ENCODE measurements around the gene PRKX.
"Not testable (repeated sequence)": the region's sequence is repeated elsewhere in the genome, so short reads cannot be mapped to it uniquely, and the experiment has no call there.

Gene PRKX

GRCh38 chrX:3664921-3665320 lies 48.5 kb downstream of the PRKX start:
- no peak for TF ChIP-seq SP1 (IDR thresholded peaks at IDR 0.05)
- no peak for TF ChIP-seq FOXK2 (IDR thresholded peaks at IDR 0.05)
- no peak for TF ChIP-seq HDGF (IDR thresholded peaks at IDR 0.05; ENCODE audit: borderline replicate concordance)
- TF ChIP-seq FOXA1 (IDR thresholded peaks at IDR 0.05) = no peak
- TF ChIP-seq LEF1 (IDR thresholded peaks at IDR 0.05; ENCODE audit: borderline replicate concordance) = no peak
- TF ChIP-seq, protein P1, sequence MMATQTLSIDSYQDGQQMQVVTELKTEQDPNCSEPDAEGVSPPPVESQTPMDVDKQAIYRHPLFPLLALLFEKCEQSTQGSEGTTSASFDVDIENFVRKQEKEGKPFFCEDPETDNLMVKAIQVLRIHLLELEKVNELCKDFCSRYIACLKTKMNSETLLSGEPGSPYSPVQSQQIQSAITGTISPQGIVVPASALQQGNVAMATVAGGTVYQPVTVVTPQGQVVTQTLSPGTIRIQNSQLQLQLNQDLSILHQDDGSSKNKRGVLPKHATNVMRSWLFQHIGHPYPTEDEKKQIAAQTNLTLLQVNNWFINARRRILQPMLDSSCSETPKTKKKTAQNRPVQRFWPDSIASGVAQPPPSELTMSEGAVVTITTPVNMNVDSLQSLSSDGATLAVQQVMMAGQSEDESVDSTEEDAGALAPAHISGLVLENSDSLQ (IDR thresholded peaks at IDR 0.05) = no peak
- TF ChIP-seq SUZ12 (IDR thresholded peaks at IDR 0.05) = no peak
- TF ChIP-seq ZNF384 (IDR thresholded peaks at IDR 0.05) = no peak
- no peak for TF ChIP-seq NFRKB (IDR thresholded peaks at IDR 0.05)
- no peak for TF ChIP-seq BHLHE40 (IDR thresholded peaks at IDR 0.05; ENCODE audit: borderline replicate concordance)
- TF ChIP-seq ARNT (IDR thresholded peaks at IDR 0.05) = no peak
- TF ChIP-seq L3MBTL2 (conservative IDR thresholded peaks at IDR 0.05) = no peak
- no peak for TF ChIP-seq CTBP1 (IDR thresholded peaks at IDR 0.05; ENCODE audit: borderline replicate concordance)
- no peak for TF ChIP-seq TARDBP (IDR thresholded peaks at IDR 0.05)
- TF ChIP-seq ELF4 (IDR thresholded peaks at IDR 0.05) = no peak
- ChIA-PET CTCF (no interaction called here), POLR2A (no interaction called here)
- no peak for DNase-seq (ENCODE audit: extremely low spot score)

DNA sequence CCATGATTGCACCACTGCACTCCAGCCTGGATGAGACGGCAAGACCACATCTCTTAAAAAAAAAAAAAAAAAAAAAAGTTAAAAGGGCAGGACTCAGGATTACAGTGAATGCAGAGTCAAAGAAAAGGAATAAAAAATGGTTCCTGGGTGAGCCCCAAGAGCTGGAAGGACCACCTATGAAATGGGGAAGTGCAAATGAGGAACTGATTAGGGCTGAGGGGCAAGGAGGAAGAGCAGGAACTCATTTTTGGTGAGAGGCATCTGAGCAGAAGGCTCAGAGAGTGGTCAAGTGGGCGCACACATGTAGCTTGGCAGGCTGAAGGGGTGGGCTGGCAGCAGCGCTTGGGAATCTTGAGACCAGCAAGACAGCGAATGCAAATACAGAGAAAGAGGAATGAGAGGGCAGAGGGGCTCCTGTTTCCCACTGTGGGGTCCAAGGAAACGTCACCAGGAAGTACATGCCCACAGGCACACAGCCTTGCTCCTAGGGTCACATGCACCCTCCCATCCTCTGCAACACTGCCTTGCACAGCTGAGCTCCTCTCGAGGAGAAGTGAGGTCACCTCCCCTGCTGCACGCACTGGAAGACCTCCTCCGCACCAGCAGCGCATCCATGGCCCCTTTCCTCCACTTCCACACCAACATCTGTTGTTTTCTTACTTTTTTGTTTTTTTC lies 49.7 kb downstream of the PRKX start:
- DNase-seq (ENCODE audit: extremely low spot score); POLR2A ChIA-PET; CTCF ChIA-PET: not testable (repeated sequence)

GRCh38 chrX:3659761-3660160 lies 53.7 kb downstream of the PRKX start:
- no peak for TF ChIP-seq L3MBTL2 (conservative IDR thresholded peaks at IDR 0.05)
- no peak for TF ChIP-seq LEF1 (IDR thresholded peaks at IDR 0.05; ENCODE audit: borderline replicate concordance)
- TF ChIP-seq FOXK2 (IDR thresholded peaks at IDR 0.05) = no peak
- no peak for TF ChIP-seq CTBP1 (IDR thresholded peaks at IDR 0.05; ENCODE audit: borderline replicate concordance)
- no peak for TF ChIP-seq NFRKB (IDR thresholded peaks at IDR 0.05)
- no peak for TF ChIP-seq SP1 (IDR thresholded peaks at IDR 0.05)
- POLR2A ChIA-PET = no interaction called here
- no peak for DNase-seq (ENCODE audit: extremely low spot score)
- CTCF ChIA-PET = no interaction called here

DNA sequence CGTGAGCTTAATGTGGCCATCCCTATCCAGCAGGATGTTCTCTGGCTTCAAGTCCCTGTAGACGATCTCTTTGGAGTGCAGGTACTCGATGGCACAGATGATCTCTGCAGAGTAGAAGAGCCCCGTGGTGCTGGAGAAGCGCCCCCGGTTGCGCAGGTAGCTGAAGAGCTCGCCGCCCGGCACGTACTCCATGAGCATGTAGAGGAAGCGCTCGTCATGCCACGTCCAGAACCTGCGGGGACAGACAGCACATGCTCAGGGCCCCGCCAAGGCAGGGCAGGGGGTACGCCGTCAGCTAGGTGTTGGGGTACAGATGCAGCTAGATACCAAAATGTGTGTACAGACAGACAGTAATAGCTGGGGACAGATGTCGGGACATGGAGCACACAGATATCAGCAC lies 58.3 kb downstream of the PRKX start:
- ChIA-PET POLR2A (no interaction called here), CTCF (no interaction called here)
- DNase-seq (ENCODE audit: extremely low spot score) = no peak
- TF ChIP-seq ZNF384 (IDR thresholded peaks at IDR 0.05) (no peak), TARDBP (IDR thresholded peaks at IDR 0.05) (no peak), SP1 (IDR thresholded peaks at IDR 0.05) (no peak), LEF1 (IDR thresholded peaks at IDR 0.05; ENCODE audit: borderline replicate concordance) (no peak), NFRKB (IDR thresholded peaks at IDR 0.05) (no peak), BHLHE40 (IDR thresholded peaks at IDR 0.05; ENCODE audit: borderline replicate concordance) (no peak), L3MBTL2 (conservative IDR thresholded peaks at IDR 0.05) (no peak), FOXM1 (IDR thresholded peaks at IDR 0.05; ENCODE audit: borderline replicate concordance) (no peak), SUZ12 (IDR thresholded peaks at IDR 0.05) (no peak), FOXA1 (IDR thresholded peaks at IDR 0.05) (no peak), FOXK2 (IDR thresholded peaks at IDR 0.05) (no peak), CTBP1 (IDR thresholded peaks at IDR 0.05; ENCODE audit: borderline replicate concordance) (no peak), ELF4 (IDR thresholded peaks at IDR 0.05) (no peak), ARNT (IDR thresholded peaks at IDR 0.05) (no peak), HDGF (IDR thresholded peaks at IDR 0.05; ENCODE audit: borderline replicate concordance) (no peak)
- TF ChIP-seq, protein P1 (IDR thresholded peaks at IDR 0.05) = no peak

- POLR2A ChIA-PET = no interaction called here
- no peak for DNase-seq (ENCODE audit: extremely low spot score)
- TF ChIP-seq, protein P1 (IDR thresholded peaks at IDR 0.05) = no peak
- TF ChIP-seq HDGF (IDR thresholded peaks at IDR 0.05; ENCODE audit: borderline replicate concordance) (no peak), L3MBTL2 (conservative IDR thresholded peaks at IDR 0.05) (no peak), CTBP1 (IDR thresholded peaks at IDR 0.05; ENCODE audit: borderline replicate concordance) (no peak)
- CTCF ChIA-PET = no interaction called here
Measured at GRCh38 chrX:3653111-3653510, 60.3 kb downstream of the PRKX start.

GRCh38 chrX:3651277-3651676 lies 62.2 kb downstream of the PRKX start:
- DNase-seq (ENCODE audit: extremely low spot score) = no peak
- ChIA-PET CTCF (interaction anchor here (0.6 to 1.0 kb wide), 3 partner anchors 156 to 326 kb away, joined by 3 to 5 read pairs (median 4); no protein-coding TSS in a partner anchor), POLR2A (no interaction called here)
- TF ChIP-seq, protein P1 (IDR thresholded peaks at IDR 0.05) = 0 out of 2 replicates have a peak, but pooled peaks have one; percentile 14
- TF ChIP-seq ZNF384 (IDR thresholded peaks at IDR 0.05) (no peak), FOXA1 (IDR thresholded peaks at IDR 0.05) (no peak), NFRKB (IDR thresholded peaks at IDR 0.05) (no peak), ARNT (IDR thresholded peaks at IDR 0.05) (no peak), FOXK2 (IDR thresholded peaks at IDR 0.05) (no peak), LEF1 (IDR thresholded peaks at IDR 0.05; ENCODE audit: borderline replicate concordance) (no peak)

All from HEK293T (cell line).